DMS114 treated with DMSO at 0.1 percent for 48 hours (cell line): ENCODE data around the gene MOB1B.
"Not testable (repeated sequence)": the region's sequence is repeated elsewhere in the genome, so short reads cannot be mapped to it uniquely, and the experiment has no call there.

Experiments
- DNase-seq: peaks from one replicate; lab custom pipeline; 2025; ENCODE audit not compliant: unreplicated experiment; lab: John Stamatoyannopoulos, UW

MOB1B gene

DNA sequence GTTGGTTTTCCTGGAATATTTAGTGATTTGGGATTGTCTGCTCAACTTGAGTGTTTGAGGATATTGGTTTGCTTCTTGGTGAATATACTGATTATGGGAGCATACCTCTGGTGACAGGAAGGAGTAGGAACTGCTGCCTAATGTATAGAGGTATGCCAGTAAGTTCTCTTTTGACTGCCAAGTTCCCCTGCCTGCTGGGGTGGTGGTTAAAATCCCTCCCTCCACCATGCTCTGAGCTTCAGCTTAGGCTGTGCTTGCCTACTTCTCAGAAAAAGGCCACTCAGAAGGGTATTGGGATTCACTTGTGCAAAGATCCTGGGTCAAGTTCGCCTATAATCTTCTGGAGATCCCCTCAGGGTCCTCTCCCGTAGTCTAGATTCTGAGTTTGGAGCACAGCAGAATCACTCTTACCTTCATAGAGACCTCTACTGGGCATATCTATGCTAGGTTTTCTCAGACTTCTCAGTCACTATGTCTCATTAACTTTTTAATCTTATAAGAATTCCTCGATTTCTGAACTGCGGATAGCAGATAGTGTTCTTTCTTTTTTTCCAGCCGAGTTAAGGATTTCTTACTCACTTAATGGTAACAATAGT is 46.6 kb downstream of the MOB1B start:
- no peak for DNase-seq

DNA sequence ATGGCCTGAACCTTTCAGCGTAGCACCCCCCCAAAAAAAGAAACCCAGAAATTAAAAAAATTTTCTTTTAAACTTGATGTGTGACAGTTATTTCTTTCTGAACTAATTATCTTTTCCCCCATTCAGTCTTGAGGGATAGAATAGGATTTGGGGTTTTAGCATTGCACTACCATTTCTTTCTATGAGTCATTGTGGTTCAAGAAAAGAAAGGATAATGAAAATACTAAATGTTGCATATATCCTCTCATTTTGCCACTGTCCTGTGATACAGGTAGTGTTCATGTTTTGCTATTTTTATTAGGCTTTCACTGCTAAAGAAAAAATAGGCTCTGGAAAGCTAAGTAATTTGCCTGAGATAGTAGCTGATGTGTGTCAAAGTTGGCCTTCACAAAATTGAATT is 51.9 kb downstream of the MOB1B start:
- no peak for DNase-seq

DNA sequence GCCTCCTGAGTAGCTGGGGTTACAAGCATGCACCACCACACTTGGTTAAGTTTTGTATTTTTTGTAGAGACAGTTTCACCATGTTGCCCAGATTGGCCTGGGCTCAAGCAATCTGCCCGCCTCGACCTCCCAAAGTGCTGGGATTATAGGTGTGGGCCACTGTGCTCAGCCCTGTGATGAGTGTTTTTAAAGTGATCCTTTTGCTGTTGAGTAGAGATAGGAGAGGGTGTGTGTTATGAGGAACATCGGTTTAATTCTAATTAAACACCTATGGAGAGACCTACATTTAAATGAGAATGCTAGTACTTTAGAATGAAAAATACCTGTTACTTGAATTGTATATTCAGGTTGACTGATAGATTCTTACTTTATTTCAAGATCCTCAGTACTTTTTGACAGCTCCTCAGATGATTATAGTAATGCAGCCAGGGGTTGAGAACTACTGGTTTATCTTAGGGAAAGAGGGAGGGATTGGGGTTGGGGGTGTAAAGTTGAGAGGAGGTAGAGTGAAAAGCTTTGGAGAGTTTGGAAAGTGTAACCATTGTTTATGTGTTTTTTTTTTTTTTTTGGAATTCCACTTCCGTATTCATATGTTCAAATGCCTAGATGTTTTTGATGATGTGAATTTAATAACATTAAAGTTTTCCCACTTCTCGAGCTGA is 54.5 kb downstream of the MOB1B start:
- no peak for DNase-seq

DNA sequence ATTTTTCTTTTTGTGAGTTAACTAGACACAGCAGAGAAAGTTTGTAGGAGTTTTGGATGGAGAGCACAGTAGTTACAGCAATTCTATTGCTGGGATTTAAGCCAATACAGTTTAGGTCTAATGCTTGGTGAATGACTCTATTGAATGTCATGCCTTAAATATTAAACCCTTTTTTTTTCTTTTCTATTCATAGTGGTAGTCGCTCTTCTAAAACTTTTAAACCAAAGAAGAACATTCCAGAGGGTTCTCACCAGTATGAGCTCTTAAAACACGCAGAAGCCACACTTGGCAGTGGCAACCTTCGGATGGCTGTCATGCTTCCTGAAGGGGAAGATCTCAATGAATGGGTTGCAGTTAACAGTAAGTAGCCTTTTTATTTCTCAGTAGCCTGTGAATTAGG is 56.5 kb downstream of the MOB1B start:
- no peak for DNase-seq

DNA sequence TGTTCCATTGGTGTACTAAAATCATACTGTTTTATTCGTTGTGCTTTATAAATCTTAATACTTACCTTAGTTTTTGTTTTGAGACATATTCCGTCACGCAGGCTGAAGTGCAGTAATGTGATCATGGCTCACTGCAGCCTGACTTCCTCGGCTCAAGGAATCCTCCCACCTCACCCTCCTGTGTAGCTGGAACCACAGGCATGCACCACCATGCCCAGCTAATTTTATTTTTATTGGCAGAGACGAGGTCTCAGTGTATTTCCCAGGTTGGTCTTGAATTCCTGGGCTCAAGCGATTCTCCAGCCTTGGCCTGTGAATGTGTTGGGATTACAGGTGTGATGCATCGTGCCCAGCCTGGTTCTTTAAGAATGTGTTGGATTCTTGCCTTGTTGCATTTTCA is 66.9 kb downstream of the MOB1B start:
- DNase-seq = no peak

DNA sequence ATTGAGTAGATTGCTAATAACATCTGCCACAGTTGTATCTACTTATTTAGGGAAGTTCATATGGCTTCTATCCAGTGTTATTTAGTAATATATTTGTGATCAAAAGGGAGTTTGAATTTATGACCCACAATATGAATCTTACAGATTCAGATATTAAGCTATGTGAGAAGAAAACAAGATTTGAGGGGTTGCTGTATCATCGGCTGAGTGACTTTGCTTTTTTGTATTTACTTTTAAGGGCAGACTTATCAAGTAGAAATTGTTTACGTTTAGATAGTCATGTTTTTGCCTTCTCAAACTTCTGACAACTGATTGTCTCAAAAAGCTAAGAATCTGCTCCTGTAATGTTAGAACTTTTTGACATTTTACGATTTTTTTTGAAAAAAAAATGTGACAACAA is 74.1 kb downstream of the MOB1B start:
- no peak for DNase-seq

DNA sequence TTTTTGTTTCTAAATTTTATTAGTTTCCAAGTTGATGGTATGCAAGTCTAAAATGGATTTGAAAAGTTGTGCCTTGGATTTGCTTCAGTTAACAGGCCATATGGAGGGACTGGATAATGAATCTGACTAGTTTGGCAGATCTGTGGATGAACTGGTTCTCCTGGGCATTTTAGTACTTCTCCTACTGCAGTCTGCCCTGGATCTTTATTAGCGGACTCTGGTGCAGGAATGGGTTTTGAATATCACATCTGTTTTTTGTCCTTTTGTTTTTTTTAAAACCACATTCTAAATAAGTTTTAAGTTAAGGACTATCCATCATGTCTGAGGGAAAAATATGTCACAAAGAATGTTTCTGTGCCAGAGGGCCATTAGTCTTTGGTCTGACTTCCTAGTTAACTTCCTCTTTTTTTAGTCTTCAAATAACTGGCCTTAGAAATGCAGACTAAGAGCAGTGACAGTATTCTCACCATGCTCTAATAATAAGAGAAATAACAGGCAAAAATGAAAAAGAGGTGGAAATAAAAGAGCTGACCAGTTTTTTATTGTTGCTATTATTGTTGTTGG is 77.4 kb downstream of the MOB1B start:
- DNase-seq = no peak

DNA sequence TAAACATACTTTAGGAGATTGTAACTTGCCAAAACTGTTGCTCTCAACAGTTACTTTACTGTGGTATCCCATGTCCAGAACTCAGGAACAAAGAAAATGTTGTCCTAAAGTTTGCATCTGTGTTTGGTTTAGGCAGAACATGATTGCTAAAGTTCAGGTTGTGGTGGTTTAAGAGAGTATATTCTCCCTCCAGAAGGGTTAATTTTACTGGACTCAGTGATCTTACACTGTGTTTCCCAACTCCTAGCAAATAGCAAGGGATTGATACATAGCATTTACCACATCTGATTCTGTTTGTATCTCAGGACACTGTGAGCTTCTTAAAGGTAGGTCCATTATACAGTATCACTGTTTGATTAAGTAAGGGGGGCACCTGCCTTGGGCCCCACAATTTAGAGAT is 78.0 kb downstream of the MOB1B start:
- DNase-seq = no peak

DNA sequence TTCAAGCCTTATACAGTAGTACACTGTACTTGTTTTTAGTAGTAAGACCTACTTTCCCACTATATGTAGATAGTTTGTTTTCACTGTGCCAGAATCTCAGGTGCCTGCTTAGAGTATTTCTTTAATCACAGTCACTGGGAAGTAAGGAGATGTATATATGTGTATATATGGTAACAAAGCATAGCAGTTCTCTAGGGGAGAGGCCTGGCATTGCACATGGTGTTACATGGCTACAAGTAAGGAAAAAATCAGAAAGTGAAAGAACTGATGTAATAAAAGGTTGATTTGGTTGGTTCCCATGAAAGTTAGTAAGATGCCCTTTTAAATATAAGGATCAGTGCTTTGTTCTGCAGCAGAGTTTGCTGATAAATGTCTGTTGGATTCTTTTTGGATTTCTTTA is 81.9 kb downstream of the MOB1B start:
- no peak for DNase-seq

DNA sequence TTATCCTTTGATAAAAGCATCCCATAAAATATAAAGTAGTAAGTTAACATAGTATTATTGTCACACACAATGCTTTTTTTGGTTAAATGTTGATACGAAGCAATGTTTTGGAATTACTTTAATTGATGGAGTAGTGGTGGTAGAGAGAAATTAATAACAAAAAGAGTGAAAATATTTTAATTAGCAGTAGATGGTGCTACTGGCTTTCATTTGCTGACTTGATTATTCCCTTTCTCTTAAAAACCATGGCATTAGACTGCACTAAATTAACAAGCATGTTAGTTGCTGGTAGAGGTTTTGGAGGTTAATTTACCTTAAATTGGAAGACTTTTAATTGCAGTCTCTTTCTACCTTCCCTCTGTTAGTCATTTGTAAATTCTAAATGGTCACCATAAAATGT is 82.4 kb downstream of the MOB1B start:
- DNase-seq = no peak

DNA sequence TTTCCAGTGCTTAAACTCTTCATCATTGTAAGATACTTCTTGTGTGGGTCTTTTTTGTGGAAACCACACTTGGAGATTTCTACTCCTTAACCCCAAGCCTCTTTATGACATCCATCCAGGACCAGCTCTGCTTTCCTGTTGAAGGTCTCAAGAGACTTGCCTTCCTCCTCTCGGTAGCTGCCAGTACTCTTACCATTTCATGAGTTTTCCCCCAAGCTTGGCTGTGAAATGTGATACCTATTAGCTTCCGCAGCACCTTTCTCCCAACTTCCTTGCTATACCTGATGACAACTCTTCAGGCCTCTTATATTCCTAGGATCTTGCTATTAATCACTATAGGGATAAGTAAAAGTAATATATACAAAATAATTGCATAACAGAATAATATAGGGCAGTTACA is 89.4 kb downstream of the MOB1B start:
- no peak for DNase-seq

DNA sequence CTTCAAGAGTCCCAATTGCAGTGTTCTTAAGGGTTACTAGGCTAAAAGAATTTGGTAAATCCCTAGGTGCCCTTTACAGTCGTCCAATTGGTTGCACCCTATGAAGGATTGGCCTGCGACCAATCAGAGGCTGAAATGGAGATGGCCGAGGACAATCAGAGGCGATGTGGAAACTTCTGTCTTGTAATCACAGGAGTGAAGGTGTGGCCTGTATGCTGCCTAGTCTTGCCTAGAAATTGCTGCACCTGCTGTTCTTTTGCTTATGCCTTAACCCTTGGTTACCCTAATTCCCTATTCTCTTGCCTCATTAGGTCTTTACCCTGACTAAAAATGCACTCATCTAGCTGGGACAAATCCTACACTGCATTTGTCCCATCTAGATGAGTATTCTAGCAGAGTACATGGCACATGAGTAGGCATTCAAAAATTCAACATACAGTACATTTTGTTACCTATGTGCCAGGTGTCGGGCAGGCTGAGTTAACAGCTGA is 90.3 kb downstream of the MOB1B start:
- DNase-seq = no peak

DNA sequence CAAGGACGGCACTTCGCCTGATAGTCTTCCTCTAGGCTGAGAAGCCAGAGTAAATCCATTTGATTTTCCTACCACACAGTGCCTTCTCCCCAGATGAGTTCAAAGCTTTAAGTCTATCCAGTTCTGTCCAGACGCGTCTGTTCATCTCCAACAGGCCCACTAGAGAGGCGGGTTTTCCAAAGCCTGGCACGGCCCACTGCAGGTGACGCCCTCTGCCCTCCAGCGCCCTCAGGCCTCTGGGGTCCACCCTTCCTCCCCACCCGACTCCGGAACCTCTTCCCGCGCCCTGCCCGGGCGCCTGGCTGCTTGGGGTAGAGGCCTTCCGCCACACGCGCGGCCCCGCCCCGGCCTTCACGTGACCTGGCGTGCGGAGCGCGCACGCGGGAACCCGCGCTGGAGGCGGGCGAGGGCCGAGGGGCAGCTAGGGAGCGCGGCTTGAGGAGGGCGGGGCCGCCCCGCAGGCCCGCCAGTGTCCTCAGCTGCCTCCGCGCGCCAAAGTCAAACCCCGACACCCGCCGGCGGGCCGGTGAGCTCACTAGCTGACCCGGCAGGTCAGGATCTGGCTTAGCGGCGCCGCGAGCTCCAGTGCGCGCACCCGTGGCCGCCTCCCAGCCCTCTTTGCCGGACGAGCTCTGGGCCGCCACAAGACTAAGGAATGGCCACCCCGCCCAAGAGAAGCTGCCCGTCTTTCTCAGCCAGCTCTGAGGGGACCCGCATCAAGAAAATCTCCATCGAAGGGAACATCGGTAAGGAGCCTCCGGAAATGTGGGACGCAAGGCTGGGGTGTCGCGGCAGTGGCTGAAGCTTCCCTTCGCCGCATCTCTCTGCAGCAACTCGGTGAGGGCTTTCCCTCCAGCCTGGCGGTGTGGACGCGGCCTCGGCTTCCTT is 91.3 kb downstream of the MOB1B start, which contains the start of gene DCK:
DCK (plus strand) TSS at position 469 of the 888 bp plus-strand sequence; CDS start at position 656, 187 bp downstream.
- peak; percentile 40 for DNase-seq

DNA sequence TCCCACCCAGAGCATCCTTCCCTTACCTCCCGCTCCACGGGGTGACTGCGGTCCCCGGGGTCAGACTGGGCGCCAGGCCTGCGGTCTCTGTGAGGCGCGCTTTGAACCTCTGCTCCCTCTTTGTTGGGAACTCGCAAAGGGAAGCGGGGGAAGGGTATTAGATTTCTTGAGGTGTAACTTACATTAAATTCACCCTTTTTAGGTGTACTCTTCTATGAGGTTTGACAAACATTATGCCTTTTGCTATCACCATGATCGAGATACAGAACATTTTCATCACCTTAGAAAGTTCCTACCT is 91.8 kb downstream of the MOB1B start:
- DNase-seq = no peak

DNA sequence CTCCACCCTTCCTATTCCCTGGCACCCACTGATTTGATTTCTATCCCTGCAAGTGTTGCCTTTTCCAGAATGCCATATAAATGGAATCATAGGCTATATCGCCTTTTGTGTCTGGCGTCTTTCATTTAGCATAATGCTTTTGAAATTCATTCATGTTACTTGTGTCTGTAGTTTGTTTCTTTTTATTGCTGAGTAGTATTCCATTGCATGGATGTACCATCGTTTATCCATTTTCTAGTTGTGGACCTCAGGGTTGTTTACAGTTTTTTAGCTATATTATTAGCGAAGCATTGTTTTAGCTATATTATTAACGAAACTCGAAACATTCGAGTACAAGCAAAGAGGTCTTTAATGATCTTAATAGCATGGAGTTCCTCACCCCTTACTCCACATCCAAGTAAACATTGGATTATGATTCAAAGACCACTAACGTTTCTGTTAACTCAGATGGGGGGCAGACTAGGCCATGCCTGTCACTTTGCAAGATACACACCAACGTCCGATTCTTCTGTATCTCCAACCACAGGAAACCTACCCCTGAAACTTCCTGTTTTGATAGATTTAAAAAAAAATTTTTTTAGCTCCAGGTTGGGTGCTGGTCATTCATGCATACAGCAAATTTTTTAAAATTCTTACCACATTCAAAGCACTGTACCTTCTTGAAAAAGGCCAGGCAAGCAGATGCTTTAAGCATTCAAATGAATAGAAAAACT is 92.4 kb downstream of the MOB1B start:
- DNase-seq = no peak

DNA sequence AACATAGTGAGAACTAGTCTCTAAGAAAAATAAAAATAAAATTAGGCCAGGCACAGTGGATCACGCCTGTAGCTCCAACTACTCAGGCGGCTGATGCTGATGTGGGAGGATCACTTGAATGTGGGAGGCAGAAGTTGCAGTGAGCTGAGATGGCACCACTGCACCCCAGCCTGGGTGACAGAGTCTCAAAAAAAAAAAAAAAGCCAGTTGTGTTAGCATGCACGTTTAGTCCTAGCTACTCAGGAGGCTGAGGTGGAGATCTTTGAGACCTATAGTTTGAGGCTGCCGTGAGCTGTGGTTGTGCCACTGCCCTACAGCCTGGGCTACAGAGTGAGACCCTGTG is 93.8 kb downstream of the MOB1B start:
- DNase-seq = no peak

DNA sequence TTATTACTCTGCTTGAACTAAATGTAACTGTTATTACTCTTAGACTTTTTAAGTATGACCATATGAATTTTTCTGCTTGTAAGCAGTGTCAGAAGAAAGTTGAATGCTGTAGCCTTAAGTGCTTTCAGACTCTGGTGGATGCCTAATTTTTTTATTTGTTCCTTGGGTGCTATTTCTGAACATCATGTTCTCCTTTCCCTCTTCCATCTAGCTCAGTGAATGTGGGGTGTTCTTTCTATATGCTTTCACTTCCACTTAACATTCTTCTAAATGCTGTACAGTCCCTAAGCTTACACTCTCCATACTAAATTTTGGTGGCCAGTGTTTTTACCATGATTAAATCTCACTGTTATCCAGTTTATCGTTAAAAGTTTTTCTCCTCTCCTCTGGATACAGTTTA is 94.9 kb downstream of the MOB1B start:
- no peak for DNase-seq

DNA sequence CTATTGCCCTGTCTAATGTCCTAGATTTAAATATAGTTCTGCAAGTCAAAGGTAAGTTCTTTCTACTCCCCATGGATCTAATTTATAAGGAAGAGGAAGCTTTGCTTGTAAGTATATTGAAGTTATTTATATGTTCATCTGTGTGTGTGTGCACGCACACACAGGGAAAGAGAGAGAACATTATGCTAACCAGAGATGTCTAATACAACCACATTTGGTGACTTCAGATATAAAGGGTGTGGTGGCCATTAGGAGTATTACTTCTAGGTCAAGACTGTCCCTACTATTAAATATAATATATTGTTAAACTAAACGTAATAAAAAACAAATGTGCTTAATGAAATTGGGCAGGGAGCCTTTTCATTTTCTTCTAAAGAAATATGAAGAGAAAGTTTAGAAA is 95.4 kb downstream of the MOB1B start:
- no peak for DNase-seq

DNA sequence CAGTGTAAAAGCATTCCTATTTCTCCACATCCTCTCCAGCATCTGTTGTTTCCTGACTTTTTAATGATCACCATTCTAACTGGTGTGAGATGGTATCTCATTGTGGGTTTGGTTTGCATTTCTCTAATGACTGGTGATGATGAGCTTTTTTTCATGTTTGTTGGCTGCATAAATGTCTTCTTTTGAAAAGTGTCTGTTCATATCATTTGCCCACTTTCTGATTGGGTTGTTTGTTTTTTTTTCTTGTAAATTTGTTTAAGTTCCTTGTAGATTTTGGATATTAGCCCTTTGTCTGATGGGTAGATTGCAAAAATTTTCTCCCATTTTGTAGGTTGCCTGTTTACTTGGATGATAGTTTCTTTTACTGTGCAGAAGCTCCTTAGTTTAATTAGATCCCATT is 97.5 kb downstream of the MOB1B start:
- not testable (repeated sequence) for DNase-seq

DNA sequence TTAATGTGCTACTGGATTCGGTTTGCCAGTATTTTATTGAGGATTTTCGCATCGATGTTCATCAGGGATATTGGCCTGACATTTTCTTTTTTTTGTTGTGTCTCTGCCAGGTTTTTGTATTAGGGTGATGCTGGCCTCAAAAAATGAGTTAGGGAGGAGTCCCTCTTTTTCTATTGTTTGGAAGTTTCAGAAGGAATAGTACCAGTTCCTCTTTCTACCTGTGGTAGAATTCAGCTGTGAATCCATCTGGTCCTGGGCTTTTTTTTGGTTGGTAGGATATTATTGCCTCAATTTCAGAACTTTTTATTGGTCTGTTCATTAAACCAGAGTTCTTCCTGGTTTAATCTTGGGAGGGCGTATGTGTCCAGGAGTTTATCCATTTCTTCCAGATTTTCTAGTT is 99.2 kb downstream of the MOB1B start:
- DNase-seq = not testable (repeated sequence)

DNA sequence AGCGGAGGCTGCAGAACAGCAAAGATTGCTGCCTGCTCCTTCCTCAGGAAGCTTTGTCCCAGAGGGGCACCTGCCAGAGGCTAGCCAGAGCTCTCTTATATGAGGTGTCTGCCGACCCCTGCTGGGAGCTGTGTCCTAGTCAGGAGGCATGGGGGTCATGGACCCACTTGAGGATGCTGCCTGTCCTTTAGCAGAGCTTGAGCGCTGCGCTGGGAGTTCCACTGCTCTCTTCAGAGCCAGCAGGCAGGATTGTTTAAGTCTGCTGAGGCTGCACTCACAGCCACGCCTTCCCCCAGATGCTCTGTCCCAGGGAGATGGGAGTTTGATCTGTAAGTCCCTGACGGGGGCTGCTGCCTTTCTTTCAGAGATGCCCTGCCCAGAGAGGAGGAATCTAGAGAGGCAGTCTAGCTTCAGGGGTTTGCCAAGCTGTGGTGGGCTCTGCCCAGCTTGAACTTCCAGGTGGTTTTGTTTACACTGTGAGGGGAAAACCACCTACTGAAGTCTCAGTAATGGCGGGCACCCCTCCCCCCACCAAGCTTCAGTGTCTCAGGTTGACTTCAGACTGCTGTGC is 102.2 kb downstream of the MOB1B start:
- no peak for DNase-seq
